PC-9 (cell line): Measurements from ENCODE around the gene TRIO. TPM values are rescaled to one million over a fixed set of nuclear protein-coding genes. Genes with fewer than 3 reads are reported as not detected.
A peak's percentile ranks its signal among the peaks of the same experiment; 100 is the strongest.

ENCODE experiments used
- BruUV-seq: library from RNA; stranded (reverse); fragments of 400-500 nt; replicated peaks from 2 replicates; lab custom pipeline; 2021; lab: Mats Ljungman, UMichigan
- CTCF ChIA-PET: fragments of 300-600 bp; sonication (Branson Sonifier 250); formaldehyde crosslinking; loops from one replicate; lab custom pipeline; 2022; ENCODE audit warnings: antibody characterized with exemption; lab: Charles Lee
- POLR2A ChIA-PET: fragments of 300-600 bp; sonication (Branson Sonifier 250); formaldehyde crosslinking; loops from one replicate; lab custom pipeline; 2022; ENCODE audit warnings: antibody characterized with exemption; ENCODE audit not compliant: unreplicated experiment; lab: Charles Lee
- DNase-seq, 2 experiments: peaks; one replicate each; pipeline versions ENCODE4 v3.0.0 to v3.0.0-alpha.2; 2015 to 2022; ENCODE audit warnings: mixed read lengths in 1 of 2
- H2AFZ ChIP-seq: fragments of 200-600 bp; sonication (generic); 2 replicates; pipeline ENCODE4 v1.8.1; 2017; ENCODE audit warnings: antibody characterized with exemption
- H3F3A ChIP-seq: fragments of 200-600 bp; sonication (generic); 2 replicates; pipeline ENCODE4 v1.8.1; 2017; ENCODE audit warnings: antibody characterized with exemption, mild to moderate bottlenecking, low read depth; ENCODE audit not compliant: insufficient read depth
- H3K27ac ChIP-seq: fragments of 200-600 bp; sonication (generic); 2 replicates; pipeline ENCODE4 v1.6.1; 2016; ENCODE audit warnings: mixed run types
- H3K27me3 ChIP-seq: fragments of 200-600 bp; sonication (generic); 2 replicates; pipeline ENCODE4 v1.6.1; 2016; ENCODE audit warnings: low read depth, mixed run types; ENCODE audit not compliant: insufficient read depth
- H3K36me3 ChIP-seq: fragments of 200-600 bp; sonication (generic); 2 replicates; pipeline ENCODE4 v1.6.1; 2016; ENCODE audit warnings: low read depth, mixed run types
- H3K4me1 ChIP-seq: fragments of 200-600 bp; sonication (generic); replicated peaks from 2 replicates; pipeline ENCODE4 v1.6.1; 2016; ENCODE audit warnings: mixed run types; ENCODE audit not compliant: insufficient read depth
- H3K4me2 ChIP-seq: fragments of 200-600 bp; sonication (generic); 2 replicates; pipeline ENCODE4 v1.6.1; 2017; ENCODE audit warnings: mixed run types
- H3K4me3 ChIP-seq: fragments of 200-600 bp; sonication (generic); 2 replicates; pipeline ENCODE4 v1.6.1; 2016; ENCODE audit warnings: mixed run types
- H3K79me2 ChIP-seq: fragments of 200-600 bp; sonication (generic); 2 replicates; pipeline ENCODE4 v1.6.1; 2017; ENCODE audit warnings: low read depth, mixed run types
- H3K9me2 ChIP-seq: fragments of 200-600 bp; sonication (generic); 2 replicates; pipeline ENCODE4 v1.8.1; 2017; ENCODE audit warnings: mild to moderate bottlenecking; ENCODE audit not compliant: insufficient read depth
- H3K9me3 ChIP-seq: fragments of 200-600 bp; sonication (generic); 2 replicates; pipeline ENCODE4 v1.8.1; 2016; ENCODE audit warnings: low read depth; ENCODE audit not compliant: insufficient read depth
- H4K20me1 ChIP-seq: fragments of 200-600 bp; sonication (generic); 2 replicates; pipeline ENCODE4 v1.8.1; 2017; ENCODE audit not compliant: insufficient read depth
- EZH2 ChIP-seq: fragments of 200-600 bp; sonication (generic); IDR thresholded peaks from 2 replicates; pipeline ENCODE4 v1.8.0; 2017; ENCODE audit warnings: antibody characterized with exemption, low read depth
- intact Hi-C: fragments of 100-400 bp; cut with micrococcal nuclease; formaldehyde crosslinking; loops from one replicate; pipeline ENCODE4 v1.10.0; 2022; ENCODE audit not compliant: unreplicated experiment
- total RNA-seq: library from RNA; stranded (reverse); gene quantifications from 2 replicates; pipeline ENCODE4 v1.2.3, GENCODE V29; 2021
- TF ChIP-seq, protein P1 (sequence below): fragments of 200-600 bp; sonication (generic); conservative IDR thresholded peaks from 2 replicates; pipeline ENCODE4 v1.6.1; 2017; ENCODE audit warnings: mixed run types, antibody characterized with exemption, mild to moderate bottlenecking, moderate library complexity

The TRIO gene
- total RNA-seq, 1 experiment from 2014 or later = 596 TPM

- Histone ChIP-seq H3K4me3 (no peak overlapping the region), H4K20me1 (no peaks in the 10 kb centered on the region; the same call in 1 of the 2 replicates), H3F3A (peaks cover 41% of the 10 kb centered on the region), H3K4me1 (peaks cover 38% of the 10 kb centered on the region), H3K27me3 (no peaks in the 10 kb centered on the region), H3K36me3 (peaks cover 3% of the 10 kb centered on the region; the same call in 1 of the 2 replicates), H2AFZ (no peak overlapping the region), H3K27ac (no peak overlapping the region), H3K9me3 (no peaks in the 10 kb centered on the region), H3K79me2 (peaks cover 97% of the 10 kb centered on the region), H3K4me2 (no peak overlapping the region), H3K9me2 (no peaks in the 10 kb centered on the region; the same call in 1 of the 2 replicates)
- DNase-seq = no peak
- POLR2A ChIA-PET = no interaction called here
- TF ChIP-seq, protein P1, sequence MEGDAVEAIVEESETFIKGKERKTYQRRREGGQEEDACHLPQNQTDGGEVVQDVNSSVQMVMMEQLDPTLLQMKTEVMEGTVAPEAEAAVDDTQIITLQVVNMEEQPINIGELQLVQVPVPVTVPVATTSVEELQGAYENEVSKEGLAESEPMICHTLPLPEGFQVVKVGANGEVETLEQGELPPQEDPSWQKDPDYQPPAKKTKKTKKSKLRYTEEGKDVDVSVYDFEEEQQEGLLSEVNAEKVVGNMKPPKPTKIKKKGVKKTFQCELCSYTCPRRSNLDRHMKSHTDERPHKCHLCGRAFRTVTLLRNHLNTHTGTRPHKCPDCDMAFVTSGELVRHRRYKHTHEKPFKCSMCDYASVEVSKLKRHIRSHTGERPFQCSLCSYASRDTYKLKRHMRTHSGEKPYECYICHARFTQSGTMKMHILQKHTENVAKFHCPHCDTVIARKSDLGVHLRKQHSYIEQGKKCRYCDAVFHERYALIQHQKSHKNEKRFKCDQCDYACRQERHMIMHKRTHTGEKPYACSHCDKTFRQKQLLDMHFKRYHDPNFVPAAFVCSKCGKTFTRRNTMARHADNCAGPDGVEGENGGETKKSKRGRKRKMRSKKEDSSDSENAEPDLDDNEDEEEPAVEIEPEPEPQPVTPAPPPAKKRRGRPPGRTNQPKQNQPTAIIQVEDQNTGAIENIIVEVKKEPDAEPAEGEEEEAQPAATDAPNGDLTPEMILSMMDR = no peak
- TF ChIP-seq EZH2 = no peak
- no TSS peak for BruUV-seq
- intact Hi-C loops = no loop called here
- CTCF ChIA-PET = no interaction called here
Measured at GRCh38 chr5:14231890-14232289, 88.7 kb downstream of the TRIO start.

GRCh38 chr5:14234204-14234603 lies 91.1 kb downstream of the TRIO start:
- H3K27me3 ChIP-seq = no peaks in the 10 kb centered on the region
- H3K4me2 ChIP-seq = peak overlapping the region; percentile 61
- H3K9me3 ChIP-seq = 0 out of 2 replicates have a peak, but pooled peaks cover 4% of the 10 kb centered on the region
- no peaks in the 10 kb centered on the region; the same call in 1 of the 2 replicates for H3K9me2 ChIP-seq
- peak; percentile 93 for DNase-seq
- H3K79me2 ChIP-seq = peaks cover 98% of the 10 kb centered on the region
- CTCF ChIA-PET = interaction anchor here (0.6 to 1.3 kb wide), 4 partner anchors 29 to 200 kb away, joined by 3 to 8 read pairs (median 3); no protein-coding TSS in a partner anchor
- H2AFZ ChIP-seq = no peak overlapping the region
- no peak overlapping the region for H3K4me3 ChIP-seq
- POLR2A ChIA-PET = interaction anchor here (0.5 to 2.2 kb wide), 11 partner anchors 18 to 201 kb away, joined by 3 to 14 read pairs (median 6); no protein-coding TSS in a partner anchor
- H3F3A ChIP-seq = peaks cover 39% of the 10 kb centered on the region
- no TSS peak for BruUV-seq
- peak overlapping the region; percentile 73 for H3K27ac ChIP-seq
- peaks cover 3% of the 10 kb centered on the region; the same call in 1 of the 2 replicates for H3K36me3 ChIP-seq
- no peaks in the 10 kb centered on the region; the same call in 1 of the 2 replicates for H4K20me1 ChIP-seq
- no peak for TF ChIP-seq EZH2
- TF ChIP-seq, protein P1 = no peak
- peaks cover 40% of the 10 kb centered on the region for H3K4me1 ChIP-seq
- intact Hi-C loops = loop anchor here (1.0 kb wide), 5 partner anchors 34 to 198 kb away; no protein-coding TSS in a partner anchor

DNA sequence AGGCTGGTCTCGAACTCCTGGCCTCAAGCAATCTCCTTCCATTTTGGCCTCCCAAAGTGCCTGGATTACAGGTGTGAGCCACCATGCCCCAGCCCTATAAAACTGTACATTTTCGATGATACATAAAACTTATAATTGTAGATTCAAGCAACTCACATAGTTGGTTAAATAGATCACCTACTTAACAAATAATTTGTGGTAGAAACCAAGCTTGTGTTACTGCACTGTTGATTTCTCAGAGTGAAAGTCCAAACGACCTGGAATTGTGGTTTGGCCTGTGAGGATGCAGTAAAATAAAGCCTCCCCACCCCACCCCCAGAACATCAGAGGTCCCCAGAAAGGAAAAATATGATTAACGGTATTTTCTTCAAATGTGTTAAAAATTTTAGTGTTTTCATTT lies 92.7 kb downstream of the TRIO start:
- 0 out of 2 replicates have a peak, but pooled peaks cover 4% of the 10 kb centered on the region for H3K9me3 ChIP-seq
- H3K36me3 ChIP-seq = no peaks in the 10 kb centered on the region
- BruUV-seq = no TSS peak
- peak overlapping the region; percentile 44 for H3K27ac ChIP-seq
- H3K9me2 ChIP-seq = no peaks in the 10 kb centered on the region; the same call in 1 of the 2 replicates
- ChIA-PET POLR2A (interaction anchor here (0.6 kb wide), 1 partner anchor 91 kb away, joined by 3 read pairs; no protein-coding TSS in a partner anchor), CTCF (interaction anchor here (0.6 kb wide), 1 partner anchor 13 kb away, joined by 4 read pairs; no protein-coding TSS in a partner anchor)
- no peak overlapping the region for H3K4me2 ChIP-seq
- intact Hi-C loops = no loop called here
- peaks cover 98% of the 10 kb centered on the region for H3K79me2 ChIP-seq
- H2AFZ ChIP-seq = no peak overlapping the region
- TF ChIP-seq EZH2 = no peak
- TF ChIP-seq, protein P1 = no peak
- peaks cover 38% of the 10 kb centered on the region for H3F3A ChIP-seq
- H3K4me1 ChIP-seq = peaks cover 40% of the 10 kb centered on the region
- no peak overlapping the region for H3K4me3 ChIP-seq
- DNase-seq = peak in 1 of 2 experiments; percentile 53
- H4K20me1 ChIP-seq = no peaks in the 10 kb centered on the region; the same call in 1 of the 2 replicates
- H3K27me3 ChIP-seq = no peaks in the 10 kb centered on the region
